Transverse colon (tissue), 4 donors: ENCODE data around the gene ALAD. TPM values are rescaled to one million over a fixed set of nuclear protein-coding genes. Genes with fewer than 3 reads are reported as not detected.

ENCODE experiments used
- DNase-seq: peaks from one replicate; pipeline ENCODE4 v3.0.0-alpha.2; 2019
- H3K27ac ChIP-seq, 4 donors: fragments of 200-600 bp; sonication (generic); 2 replicates each; pipeline ENCODE4 v1.5.1; 2016 to 2018; ENCODE audit warnings: inconsistent platforms in 4 of 4
- H3K27me3 ChIP-seq: fragments of 200-600 bp; sonication (generic); 2 replicates; pipeline ENCODE4 v1.5.1; 2017; ENCODE audit warnings: inconsistent platforms
- H3K36me3 ChIP-seq, 4 donors: fragments of 200-600 bp; sonication (generic); 2 replicates each; pipeline ENCODE4 v1.5.1; 2017 to 2019; ENCODE audit warnings: inconsistent platforms in 4 of 4
- H3K4me1 ChIP-seq, 4 donors: fragments of 200-600 bp; sonication (generic); 2 replicates each; pipeline ENCODE4 v1.5.1; 2017 to 2020; ENCODE audit warnings: inconsistent platforms in 4 of 4
- H3K4me3 ChIP-seq, 4 donors: fragments of 200-600 bp; sonication (generic); 1 replicate in 1 of 4; 2 replicates in 3 of 4; pipeline versions ENCODE4 v1.5.1 to v1.6.1; 2017 to 2019; ENCODE audit warnings: inconsistent platforms in 4 of 4
- H3K9me3 ChIP-seq, 2 donors: fragments of 200-600 bp; sonication (generic); 2 replicates each; pipeline ENCODE4 v1.5.1; 2017 to 2019; ENCODE audit warnings: inconsistent platforms in 2 of 2
- CTCF ChIP-seq, 5 experiments: fragments of 200-600 bp in 3 of 5; fragments of 450-650 bp in 2 of 5; sonication (generic) in 3 of 5; IDR thresholded peaks; 1 replicate in 2 of 5; 2 replicates in 3 of 5; pipeline ENCODE4 v1.5.1; 2016 to 2017; ENCODE audit warnings: antibody characterized with exemption in 5 of 5, inconsistent platforms in 3 of 5, mild to moderate bottlenecking in 2 of 5, moderate library complexity in 1 of 5
- EP300 ChIP-seq: sonication (generic); formaldehyde crosslinking; IDR thresholded peaks from one replicate; pipeline ENCODE4 v1.6.1; 2017; ENCODE audit warnings: antibody characterized with exemption, low read depth
- POLR2A ChIP-seq: fragments of 450-650 bp; IDR thresholded peaks from one replicate; pipeline ENCODE4 v1.6.1; 2016; ENCODE audit warnings: antibody characterized with exemption, mild to moderate bottlenecking, moderate library complexity
- POLR2AphosphoS5 ChIP-seq, 3 donors: sonication (generic); formaldehyde crosslinking; IDR thresholded peaks; one replicate each; pipeline ENCODE4 v1.6.1; 2016; ENCODE audit warnings: antibody characterized with exemption in 3 of 3
- WGBS, 2 donors: methylation state at CpG; one replicate each; pipeline ENCODE4 v1.1.5; 2018; ENCODE audit warnings: low coverage in 1 of 2; 5-methylcytosine and 5-hydroxymethylcytosine counted together
- in situ Hi-C, 4 donors: fragments of 200-750 bp; cut with MboI; loops; one replicate each; pipeline versions ENCODE4 v1.15.0 to v1.15.1; 2017; ENCODE audit warnings: low sequenced_read_pairs in 3 of 4, low pct_ligation_motif_present in 1 of 4, low pct_unique_long_range_greater_than_20kb in 1 of 4
- intact Hi-C: fragments of 100-400 bp; cut with DNase I; formaldehyde crosslinking; loops from one replicate; pipeline ENCODE4 v1.15.1; 2023; ENCODE audit warnings: low total_unique reads
- total RNA-seq, 4 donors: library from RNA; depleted of rRNA; stranded (reverse); fragments of >200 nt; gene quantifications; one replicate each; pipeline ENCODE4 v1.1.0, GENCODE V29; 2016

Gene ALAD
- total RNA-seq, 4 donors from 2014 or later: 18.5 to 107 (median 63.0) TPM

DNA sequence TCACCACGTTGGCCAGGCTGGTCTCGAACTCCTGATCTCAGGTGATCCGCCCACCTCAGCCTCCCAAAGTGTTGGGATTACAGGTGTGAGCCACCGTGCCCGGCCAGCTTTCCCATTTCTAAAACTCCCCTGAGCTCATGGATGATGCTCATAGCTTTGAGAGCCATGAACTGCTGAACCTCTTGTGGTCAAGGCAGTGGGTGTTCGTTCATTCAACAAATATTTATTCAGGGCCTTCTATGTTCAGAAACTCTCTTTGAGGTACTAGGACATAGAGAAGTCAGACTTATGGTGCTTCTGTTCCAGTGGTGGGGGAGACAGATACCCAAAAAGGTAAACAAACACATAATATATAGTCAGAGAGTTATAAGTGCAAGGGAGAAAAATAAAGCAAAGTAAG, 49.1 kb downstream of the ALAD start:
- in situ Hi-C loops: no loop called here

DNA sequence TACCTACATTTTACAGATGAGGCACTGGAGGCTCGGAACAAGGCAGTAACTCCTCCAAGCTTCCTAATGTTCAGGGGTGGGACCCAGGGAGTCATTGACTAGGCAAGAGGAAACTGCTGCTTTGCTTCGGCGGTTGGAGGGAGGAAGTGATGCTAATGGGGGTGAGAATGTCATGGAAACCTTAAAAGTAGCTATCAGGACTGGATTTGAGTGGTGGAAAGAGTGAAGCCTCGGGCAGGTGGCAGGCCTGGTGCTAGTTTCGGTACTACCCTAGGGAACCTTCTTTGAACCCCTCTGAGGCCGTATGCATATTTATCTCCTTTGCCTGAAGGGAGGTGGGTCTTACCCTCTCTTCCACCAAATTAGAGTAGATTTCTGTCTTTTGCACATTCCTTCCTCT, 50.1 kb downstream of the ALAD start:
- intact Hi-C loops: no loop called here
- Histone ChIP-seq H3K27ac (no peak overlapping the region), H3K9me3 (no peaks in the 10 kb centered on the region), H3K36me3 (no peaks in the 10 kb centered on the region), H3K4me1 (peaks cover 0 to 39% (median 26%) of the 10 kb centered on the region in 4 donors), H3K4me3 (no peak overlapping the region), H3K27me3 (peaks cover 5% of the 10 kb centered on the region)
- 20 to 43% methylated on average over 3 to 6 of the region's 6 CpGs for WGBS, 2 donors
- in situ Hi-C loops: no loop called here
- TF ChIP-seq CTCF (IDR thresholded peaks at IDR 0.05) (no peak), POLR2A (no peak), POLR2AphosphoS5 (IDR thresholded peaks at IDR 0.05) (no peak), EP300 (no peak)
- DNase-seq: no peak

More for the DNA sequence above, 49.1 kb downstream of the ALAD start:
- no peak for DNase-seq
- Histone ChIP-seq H3K27ac (no peak overlapping the region), H3K27me3 (peaks cover 5% of the 10 kb centered on the region), H3K4me1 (peaks cover 0 to 30% (median 24%) of the 10 kb centered on the region in 4 donors), H3K9me3 (no peaks in the 10 kb centered on the region), H3K36me3 (no peaks in the 10 kb centered on the region), H3K4me3 (no peak overlapping the region)
- TF ChIP-seq EP300 (no peak), POLR2AphosphoS5 (IDR thresholded peaks at IDR 0.05) (no peak), POLR2A (no peak), CTCF (IDR thresholded peaks at IDR 0.05) (no peak)
- intact Hi-C loops: no loop called here
- 60 to 82% methylated on average over 1 to 6 of the region's 6 CpGs for WGBS, 2 donors

DNA sequence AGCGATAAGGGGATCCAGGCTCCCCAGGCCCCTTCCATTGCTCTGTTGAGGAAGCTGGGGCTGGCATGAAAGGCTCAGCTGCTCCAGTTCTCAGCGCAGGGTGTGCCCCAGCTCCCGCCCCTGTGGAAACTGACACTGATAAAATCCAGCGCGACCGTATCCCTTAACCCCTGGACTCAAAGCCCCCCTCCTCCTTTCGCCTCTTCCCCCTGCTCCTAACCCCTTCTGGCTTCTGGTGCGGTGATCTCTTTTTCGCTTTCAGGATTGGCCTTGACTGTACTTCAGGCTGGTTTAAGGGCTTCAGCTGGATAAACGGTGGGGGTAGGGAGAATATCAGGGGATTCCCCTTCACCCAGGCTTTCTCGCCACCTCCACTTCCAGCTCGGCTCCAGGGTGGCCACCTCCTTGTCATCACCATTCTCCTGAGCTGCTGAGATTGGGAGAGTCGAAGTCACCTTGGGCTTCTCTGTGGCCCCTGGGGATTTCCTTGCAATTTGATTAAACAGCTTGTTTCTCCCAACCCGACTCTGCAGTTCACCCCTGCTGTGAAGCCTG, 50.9 kb downstream of the ALAD start:
- in situ Hi-C loops (no loop called here), intact Hi-C loops (no loop called here)
- no peaks in the 10 kb centered on the region for H3K9me3 ChIP-seq
- WGBS, 2 donors: 9% methylated on average over 14 of the region's 14 CpGs; no CpG with 5 or more reads in 1 of the 2 donors
- H3K27me3 ChIP-seq: peaks cover 5% of the 10 kb centered on the region
- peak overlapping the region; percentile 73 to 86 (median 80) for H3K27ac ChIP-seq
- TF ChIP-seq POLR2A (no peak), CTCF (IDR thresholded peaks at IDR 0.05) (no peak), EP300 (no peak), POLR2AphosphoS5 (IDR thresholded peaks at IDR 0.05) (no peak)
- peak overlapping the region; percentile 50 to 73 (median 70) for H3K4me3 ChIP-seq
- H3K36me3 ChIP-seq: no peaks in the 10 kb centered on the region
- peaks cover 0 to 47% (median 28%) of the 10 kb centered on the region in 4 donors for H3K4me1 ChIP-seq
- DNase-seq: peak; percentile 37

GRCh38 chr9:113349445-113350094, 51.5 kb downstream of the ALAD start, which contains the start of gene BSPRY:
TSS of gene BSPRY (plus strand) at chr9:113349541. CDS start at chr9:113349580, 39 bp downstream.
- peak; percentile 68 for DNase-seq
- Histone ChIP-seq H3K4me3 (peak within 1 kb of the TSS; percentile 50 to 73 (median 70)), H3K9me3 (no peaks in the 10 kb centered on the region), H3K36me3 (no peaks in the 10 kb centered on the region), H3K4me1 (peaks cover 0 to 52% (median 33%) of the 10 kb centered on the region in 4 donors), H3K27ac (peak within 1 kb of the TSS; percentile 75 to 86 (median 80)), H3K27me3 (peaks cover 5% of the 10 kb centered on the region)
- in situ Hi-C loops (no loop called here), intact Hi-C loops (loop anchor here (10.0 kb wide), 1 partner anchor 55 kb away; the partner anchor contains the start of gene ALAD)
- WGBS, 2 donors: 2% methylated on average over 40 of the region's 71 CpGs; no CpG with 5 or more reads in 1 of the 2 donors
- no peak for TF ChIP-seq POLR2AphosphoS5 (IDR thresholded peaks at IDR 0.05)
- no peak for TF ChIP-seq POLR2A
- TF ChIP-seq CTCF (IDR thresholded peaks at IDR 0.05): no peak
- no peak for TF ChIP-seq EP300
